ENCODE data around the gene KRTAP10-4. TPM values are rescaled to one million over a fixed set of nuclear protein-coding genes. Genes with fewer than 3 reads are reported as not detected.

Gene KRTAP10-4
- total RNA-seq, 2 experiments from 2014 or later, result not detected

GRCh38 chr21:44531606-44532564, 41.6 kb upstream of the KRTAP10-4 start:
- H3K27ac Mint-ChIP-seq, result no peak overlapping the region
- H3K36me3 Mint-ChIP-seq, result no peaks in the 10 kb centered on the region
- no peaks in the 10 kb centered on the region for H3K9me3 Mint-ChIP-seq
- no peak for DNase-seq
- H3K4me3 Mint-ChIP-seq, result no peak overlapping the region
- H3K27me3 Mint-ChIP-seq, result no peaks in the 10 kb centered on the region
- H3K4me1 Mint-ChIP-seq, result no peaks in the 10 kb centered on the region

GRCh38 chr21:44532712-44533111, 40.8 kb upstream of the KRTAP10-4 start:
- no peaks in the 10 kb centered on the region for H3K4me1 Mint-ChIP-seq
- no peak for DNase-seq
- no peak overlapping the region for H3K27ac Mint-ChIP-seq
- no peak overlapping the region for H3K4me3 Mint-ChIP-seq
- no peaks in the 10 kb centered on the region for H3K36me3 Mint-ChIP-seq
- no peaks in the 10 kb centered on the region for H3K9me3 Mint-ChIP-seq
- no peaks in the 10 kb centered on the region for H3K27me3 Mint-ChIP-seq

GRCh38 chr21:44533121-44533890, 40.2 kb upstream of the KRTAP10-4 start:
- Mint-ChIP-seq H3K9me3 (no peaks in the 10 kb centered on the region), H3K4me1 (no peaks in the 10 kb centered on the region), H3K36me3 (no peaks in the 10 kb centered on the region), H3K27me3 (no peaks in the 10 kb centered on the region), H3K27ac (no peak overlapping the region), H3K4me3 (no peak overlapping the region)
- DNase-seq, result no peak

- Mint-ChIP-seq H3K36me3 (no peaks in the 10 kb centered on the region), H3K27me3 (no peaks in the 10 kb centered on the region), H3K4me1 (no peaks in the 10 kb centered on the region), H3K9me3 (no peaks in the 10 kb centered on the region), H3K4me3 (no peak overlapping the region), H3K27ac (no peak overlapping the region)
- no peak for DNase-seq
Observed at GRCh38 chr21:44533891-44534627, 39.5 kb upstream of the KRTAP10-4 start.

- H3K27me3 Mint-ChIP-seq, result no peaks in the 10 kb centered on the region
- no peaks in the 10 kb centered on the region for H3K9me3 Mint-ChIP-seq
- no peak overlapping the region for H3K27ac Mint-ChIP-seq
- H3K36me3 Mint-ChIP-seq, result no peaks in the 10 kb centered on the region
- H3K4me1 Mint-ChIP-seq, result no peaks in the 10 kb centered on the region
- DNase-seq, result no peak
- no peak overlapping the region for H3K4me3 Mint-ChIP-seq
Observed at GRCh38 chr21:44534688-44535087, 38.8 kb upstream of the KRTAP10-4 start.

- H3K9me3 Mint-ChIP-seq, result no peaks in the 10 kb centered on the region
- H3K27me3 Mint-ChIP-seq, result no peaks in the 10 kb centered on the region
- DNase-seq, result no peak
- H3K36me3 Mint-ChIP-seq, result no peaks in the 10 kb centered on the region
- no peaks in the 10 kb centered on the region for H3K4me1 Mint-ChIP-seq
- H3K4me3 Mint-ChIP-seq, result no peak overlapping the region
- H3K27ac Mint-ChIP-seq, result no peak overlapping the region
Observed at GRCh38 chr21:44535963-44536362, 37.6 kb upstream of the KRTAP10-4 start.

- Mint-ChIP-seq H3K4me1 (no peaks in the 10 kb centered on the region), H3K27me3 (no peaks in the 10 kb centered on the region), H3K36me3 (no peaks in the 10 kb centered on the region)
Observed at GRCh38 chr21:44537930-44538911, 35.3 kb upstream of the KRTAP10-4 start.

GRCh38 chr21:44539046-44539445, 34.5 kb upstream of the KRTAP10-4 start:
- no peaks in the 10 kb centered on the region for H3K36me3 Mint-ChIP-seq
- no peaks in the 10 kb centered on the region for H3K27me3 Mint-ChIP-seq
- no peak for DNase-seq
- H3K4me1 Mint-ChIP-seq, result no peaks in the 10 kb centered on the region
- no peaks in the 10 kb centered on the region for H3K9me3 Mint-ChIP-seq
- H3K27ac Mint-ChIP-seq, result no peak overlapping the region
- no peak overlapping the region for H3K4me3 Mint-ChIP-seq

More at GRCh38 chr21:44537930-44538911, 35.3 kb upstream of the KRTAP10-4 start:
- no peak for DNase-seq
- H3K9me3 Mint-ChIP-seq, result no peaks in the 10 kb centered on the region
- H3K4me3 Mint-ChIP-seq, result no peak overlapping the region
- H3K27ac Mint-ChIP-seq, result no peak overlapping the region

- Mint-ChIP-seq H3K27ac (no peak within 1 kb of the TSS), H3K9me3 (no peaks in the 10 kb centered on the region), H3K36me3 (no peaks in the 10 kb centered on the region), H3K4me1 (no peaks in the 10 kb centered on the region), H3K4me3 (no peak within 1 kb of the TSS), H3K27me3 (no peaks in the 10 kb centered on the region)
- no peak for DNase-seq
Observed at GRCh38 chr21:44539991-44540666, 33.4 kb upstream of the KRTAP10-4 start, which contains the start of gene KRTAP10-1. Gene KRTAP10-1 (minus strand): TSS chr21:44540195. CDS start chr21:44540150, 45 bp downstream.

GRCh38 chr21:44540741-44541288, 32.7 kb upstream of the KRTAP10-4 start:
- DNase-seq, result no peak
- H3K36me3 Mint-ChIP-seq, result peaks cover 1% of the 10 kb centered on the region
- no peak overlapping the region for H3K4me3 Mint-ChIP-seq
- no peak overlapping the region for H3K27ac Mint-ChIP-seq
- H3K9me3 Mint-ChIP-seq, result peaks cover 5% of the 10 kb centered on the region
- H3K27me3 Mint-ChIP-seq, result no peaks in the 10 kb centered on the region
- no peaks in the 10 kb centered on the region for H3K4me1 Mint-ChIP-seq

GRCh38 chr21:44542716-44543115, 30.8 kb upstream of the KRTAP10-4 start:
- Mint-ChIP-seq H3K9me3 (peaks cover 18% of the 10 kb centered on the region), H3K27me3 (no peaks in the 10 kb centered on the region), H3K27ac (no peak overlapping the region), H3K4me3 (no peak overlapping the region), H3K36me3 (peaks cover 16% of the 10 kb centered on the region), H3K4me1 (peaks cover 13% of the 10 kb centered on the region)
- DNase-seq, result no peak

- H3K36me3 Mint-ChIP-seq, result peaks cover 20% of the 10 kb centered on the region
- H3K9me3 Mint-ChIP-seq, result peaks cover 23% of the 10 kb centered on the region
- H3K27ac Mint-ChIP-seq, result no peak overlapping the region
- H3K4me1 Mint-ChIP-seq, result peaks cover 28% of the 10 kb centered on the region
- no peak for DNase-seq
- H3K4me3 Mint-ChIP-seq, result no peak overlapping the region
- no peaks in the 10 kb centered on the region for H3K27me3 Mint-ChIP-seq
Observed at GRCh38 chr21:44544566-44544965, 29.0 kb upstream of the KRTAP10-4 start.

GRCh38 chr21:44547656-44548331, 25.7 kb upstream of the KRTAP10-4 start:
- no peak for DNase-seq
- Mint-ChIP-seq H3K4me3 (peak overlapping the region; percentile 73), H3K27me3 (no peaks in the 10 kb centered on the region), H3K9me3 (peaks cover 24% of the 10 kb centered on the region), H3K4me1 (peaks cover 29% of the 10 kb centered on the region), H3K36me3 (peaks cover 24% of the 10 kb centered on the region), H3K27ac (peak overlapping the region; percentile 91)
